ENCODE data around the gene SEPTIN8.

SEPTIN8 gene

DNA sequence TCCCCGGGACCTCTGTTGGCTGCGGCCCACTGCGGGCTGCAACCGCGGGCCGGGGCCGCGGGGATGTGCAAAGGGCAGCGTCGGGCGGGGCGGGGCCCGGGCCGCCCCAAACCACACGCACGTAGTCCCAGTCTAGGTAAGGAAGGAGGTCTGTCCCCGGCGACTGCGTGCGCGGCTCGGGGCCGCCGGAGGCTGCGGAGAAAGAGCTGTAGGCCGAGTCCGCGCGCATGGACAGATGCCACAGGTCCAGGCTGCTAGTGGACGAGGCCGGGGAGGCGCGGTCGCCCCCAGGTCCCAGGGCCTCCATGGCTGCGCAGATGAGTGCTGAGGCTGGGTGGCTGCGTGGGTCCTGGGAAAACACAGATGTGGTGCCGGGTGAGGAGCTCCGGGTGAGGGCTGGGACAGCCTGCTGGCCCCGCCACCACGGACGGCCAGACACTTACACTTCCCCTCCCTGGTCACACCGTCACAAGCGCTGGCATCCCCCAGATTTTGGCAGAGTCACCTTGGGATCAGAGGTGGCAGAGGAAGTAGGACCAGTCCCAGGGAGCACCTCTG is 48.9 kb upstream of the SEPTIN8 start (continued):
- TF ChIP-seq, protein P1, sequence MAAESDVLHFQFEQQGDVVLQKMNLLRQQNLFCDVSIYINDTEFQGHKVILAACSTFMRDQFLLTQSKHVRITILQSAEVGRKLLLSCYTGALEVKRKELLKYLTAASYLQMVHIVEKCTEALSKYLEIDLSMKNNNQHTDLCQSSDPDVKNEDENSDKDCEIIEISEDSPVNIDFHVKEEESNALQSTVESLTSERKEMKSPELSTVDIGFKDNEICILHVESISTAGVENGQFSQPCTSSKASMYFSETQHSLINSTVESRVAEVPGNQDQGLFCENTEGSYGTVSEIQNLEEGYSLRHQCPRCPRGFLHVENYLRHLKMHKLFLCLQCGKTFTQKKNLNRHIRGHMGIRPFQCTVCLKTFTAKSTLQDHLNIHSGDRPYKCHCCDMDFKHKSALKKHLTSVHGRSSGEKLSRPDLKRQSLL (tag by site-specific recombination; IDR thresholded peaks at IDR 0.05): no peak
- no peak for TF ChIP-seq ZNF211 (tag by site-specific recombination; IDR thresholded peaks at IDR 0.05; ENCODE audit: low read depth)

DNA sequence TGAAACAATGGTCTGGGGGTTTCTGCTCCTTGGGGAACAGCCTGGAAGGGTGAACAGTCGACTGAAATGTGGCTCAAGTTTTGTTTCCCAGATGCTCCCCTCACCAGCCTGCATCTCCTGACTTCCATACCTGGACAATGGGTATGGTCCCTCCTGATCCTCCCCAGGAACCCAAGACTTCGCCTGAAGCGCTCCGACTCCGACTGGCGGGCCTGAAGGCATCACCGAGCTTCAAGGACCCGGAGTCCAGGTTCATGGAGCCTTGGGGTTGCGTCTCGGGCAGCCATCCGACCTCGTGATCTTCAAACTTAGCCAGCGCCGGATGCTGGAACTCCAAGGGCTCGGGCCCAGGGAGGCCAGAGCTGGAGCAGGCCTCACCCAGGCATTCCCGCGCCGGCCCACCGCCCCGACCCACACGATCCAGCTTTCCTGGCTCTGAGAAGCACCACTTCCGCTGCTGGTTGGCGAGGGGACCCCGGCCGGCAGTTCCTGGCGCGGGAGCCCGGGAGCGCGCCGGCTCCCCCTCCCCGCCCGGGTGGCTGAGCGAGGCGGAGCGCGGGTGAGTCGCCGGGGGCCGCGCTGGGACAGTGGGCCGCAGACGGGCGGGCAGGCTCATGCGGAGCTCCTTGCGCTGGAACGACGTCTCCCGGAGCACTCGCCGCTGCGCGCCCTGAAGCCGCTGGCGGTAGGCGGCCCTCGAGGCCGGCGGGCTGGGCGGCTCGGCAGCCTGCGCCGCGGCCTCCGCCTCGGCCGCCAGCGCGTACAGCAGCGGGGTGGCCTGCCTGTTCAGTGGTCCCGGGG is 48.2 kb upstream of the SEPTIN8 start:
- H3K4me3 ChIP-seq (ENCODE audit: low read depth, low read length): no peak overlapping the region
- H3K9me3 ChIP-seq (ENCODE audit: control insufficient read depth, insufficient read depth, low read depth, low read length): no peaks in the 10 kb centered on the region
- no peak overlapping the region for H3K27ac ChIP-seq (ENCODE audit: extremely low read depth, low read depth, low read length)
- ChIA-PET CTCF (interaction anchor here (0.6 kb wide), 2 partner anchors 24 to 718 kb away, joined by 3 read pairs; no protein-coding TSS in a partner anchor), POLR2A (no interaction called here)
- no peak for TF ChIP-seq GFI1B (tag by site-specific recombination; IDR thresholded peaks at IDR 0.05)
- no peak for TF ChIP-seq ZNF843 (tag by site-specific recombination; IDR thresholded peaks at IDR 0.05)
- TF ChIP-seq ZNF670 (tag by site-specific recombination; IDR thresholded peaks at IDR 0.05; ENCODE audit: low read depth): no peak
- TF ChIP-seq, protein P2, sequence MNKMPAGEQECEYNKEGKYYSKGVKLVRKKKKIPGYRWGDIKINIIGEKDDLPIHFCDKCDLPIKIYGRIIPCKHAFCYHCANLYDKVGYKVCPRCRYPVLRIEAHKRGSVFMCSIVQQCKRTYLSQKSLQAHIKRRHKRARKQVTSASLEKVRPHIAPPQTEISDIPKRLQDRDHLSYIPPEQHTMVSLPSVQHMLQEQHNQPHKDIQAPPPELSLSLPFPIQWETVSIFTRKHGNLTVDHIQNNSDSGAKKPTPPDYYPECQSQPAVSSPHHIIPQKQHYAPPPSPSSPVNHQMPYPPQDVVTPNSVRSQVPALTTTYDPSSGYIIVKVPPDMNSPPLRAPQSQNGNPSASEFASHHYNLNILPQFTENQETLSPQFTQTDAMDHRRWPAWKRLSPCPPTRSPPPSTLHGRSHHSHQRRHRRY (tag by site-specific recombination; IDR thresholded peaks at IDR 0.05): no peak
- no peak for TF ChIP-seq ZNF660 (tag by site-specific recombination; IDR thresholded peaks at IDR 0.05)
- TF ChIP-seq ZNF112 (tag by site-specific recombination; IDR thresholded peaks at IDR 0.05): no peak
- TF ChIP-seq, protein P3, sequence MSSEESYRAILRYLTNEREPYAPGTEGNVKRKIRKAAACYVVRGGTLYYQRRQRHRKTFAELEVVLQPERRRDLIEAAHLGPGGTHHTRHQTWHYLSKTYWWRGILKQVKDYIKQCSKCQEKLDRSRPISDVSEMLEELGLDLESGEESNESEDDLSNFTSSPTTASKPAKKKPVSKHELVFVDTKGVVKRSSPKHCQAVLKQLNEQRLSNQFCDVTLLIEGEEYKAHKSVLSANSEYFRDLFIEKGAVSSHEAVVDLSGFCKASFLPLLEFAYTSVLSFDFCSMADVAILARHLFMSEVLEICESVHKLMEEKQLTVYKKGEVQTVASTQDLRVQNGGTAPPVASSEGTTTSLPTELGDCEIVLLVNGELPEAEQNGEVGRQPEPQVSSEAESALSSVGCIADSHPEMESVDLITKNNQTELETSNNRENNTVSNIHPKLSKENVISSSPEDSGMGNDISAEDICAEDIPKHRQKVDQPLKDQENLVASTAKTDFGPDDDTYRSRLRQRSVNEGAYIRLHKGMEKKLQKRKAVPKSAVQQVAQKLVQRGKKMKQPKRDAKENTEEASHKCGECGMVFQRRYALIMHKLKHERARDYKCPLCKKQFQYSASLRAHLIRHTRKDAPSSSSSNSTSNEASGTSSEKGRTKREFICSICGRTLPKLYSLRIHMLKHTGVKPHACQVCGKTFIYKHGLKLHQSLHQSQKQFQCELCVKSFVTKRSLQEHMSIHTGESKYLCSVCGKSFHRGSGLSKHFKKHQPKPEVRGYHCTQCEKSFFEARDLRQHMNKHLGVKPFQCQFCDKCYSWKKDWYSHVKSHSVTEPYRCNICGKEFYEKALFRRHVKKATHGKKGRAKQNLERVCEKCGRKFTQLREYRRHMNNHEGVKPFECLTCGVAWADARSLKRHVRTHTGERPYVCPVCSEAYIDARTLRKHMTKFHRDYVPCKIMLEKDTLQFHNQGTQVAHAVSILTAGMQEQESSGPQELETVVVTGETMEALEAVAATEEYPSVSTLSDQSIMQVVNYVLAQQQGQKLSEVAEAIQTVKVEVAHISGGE (tag by site-specific recombination; conservative IDR thresholded peaks at IDR 0.05; ENCODE audit: low read depth): no peak
- TF ChIP-seq SETDB1 (IDR thresholded peaks at IDR 0.05; ENCODE audit: insufficient read length, low read length): no peak
- no peak for TF ChIP-seq RBAK (tag by site-specific recombination; IDR thresholded peaks at IDR 0.05)
- no peak for TF ChIP-seq ZNF23 (tag by site-specific recombination; IDR thresholded peaks at IDR 0.05; ENCODE audit: borderline replicate concordance)
- no peak for TF ChIP-seq ZNF510 (tag by site-specific recombination; IDR thresholded peaks at IDR 0.05; ENCODE audit: insufficient replicate concordance)
- no peak for TF ChIP-seq ZNF24 (tag by site-specific recombination; IDR thresholded peaks at IDR 0.05)
- TF ChIP-seq SP7 (tag by site-specific recombination; IDR thresholded peaks at IDR 0.05): no peak
- no peak for TF ChIP-seq KLF8 (tag by site-specific recombination; IDR thresholded peaks at IDR 0.05)
- no peak for TF ChIP-seq ZNF707 (tag by site-specific recombination; IDR thresholded peaks at IDR 0.05)
- TF ChIP-seq BCL11A (tag by site-specific recombination; IDR thresholded peaks at IDR 0.05; ENCODE audit: low read depth): no peak
- TF ChIP-seq MYNN (tag by site-specific recombination; IDR thresholded peaks at IDR 0.05; ENCODE audit: borderline replicate concordance): no peak
- no peak for TF ChIP-seq ZNF157 (tag by site-specific recombination; IDR thresholded peaks at IDR 0.05)
- no peak for TF ChIP-seq ZNF223 (tag by site-specific recombination; IDR thresholded peaks at IDR 0.05)
- no peak for TF ChIP-seq ZNF76 (tag by site-specific recombination; IDR thresholded peaks at IDR 0.05; ENCODE audit: borderline replicate concordance, low read depth)
- no peaks in the 10 kb centered on the region for H3K4me1 ChIP-seq (ENCODE audit: control insufficient read depth, insufficient read depth, low read length)
- H3K36me3 ChIP-seq (ENCODE audit: control insufficient read depth in 2 of 2, insufficient read depth in 1 of 2, low read length in 2 of 2): peaks cover 0 to 38% of the 10 kb centered on the region in 2 experiments; a peak in 1 of 3 replicates
